SK-N-SH (cell line): ENCODE data around the gene OPCML. TPM values are rescaled to one million over a fixed set of nuclear protein-coding genes. Genes with fewer than 3 reads are reported as not detected.

ENCODE experiments used
- CTCF ChIA-PET: fragments of 300-600, 350-600 bp; formaldehyde crosslinking; extraction: SDS; loops from one replicate; lab custom pipeline; 2021; lab: Yijun Ruan, JAX
- POLR2A ChIA-PET: fragments of 350-600 bp; sonication (Branson Sonifier 250); formaldehyde crosslinking; extraction: SDS; loops from one replicate; lab custom pipeline; 2020; ENCODE audit warnings: antibody characterized with exemption, inconsistent platforms; lab: Yijun Ruan, JAX
- DNase-seq: peaks from one replicate; pipeline ENCODE4 v3.0.0; 2012
- H2AFZ ChIP-seq: fragments of 200-600 bp; sonication (generic); 2 replicates; pipeline ENCODE4 v1.8.1; 2016; ENCODE audit warnings: antibody characterized with exemption, mild to moderate bottlenecking, low read depth
- H3F3A ChIP-seq: fragments of 200-600 bp; sonication (generic); replicated peaks from 2 replicates; pipeline ENCODE3; 2016; ENCODE audit warnings: antibody characterized with exemption, mild to moderate bottlenecking; ENCODE audit not compliant: insufficient read depth
- H3K27ac ChIP-seq, 2 experiments: fragments of 200-500 bp in 1 of 2; fragments of 200-600 bp in 1 of 2; sonication (Bioruptor generic) in 1 of 2; sonication (generic), shearing (Covaris generic) in 1 of 2; 2 replicates each; pipeline versions ENCODE4 v1.5.1 to v1.6.1; 2014 to 2016; ENCODE audit warnings: low read depth in 2 of 2, inconsistent platforms in 1 of 2, low read length in 1 of 2, mild to moderate bottlenecking in 1 of 2, mixed read lengths in 1 of 2
- H3K27me3 ChIP-seq: fragments of 200-600 bp; sonication (generic), shearing (Covaris generic); 2 replicates; pipeline ENCODE4 v1.6.1; 2016; ENCODE audit warnings: mixed run types; ENCODE audit not compliant: insufficient read depth
- H3K36me3 ChIP-seq, 2 experiments: fragments of 200-500 bp in 1 of 2; fragments of 200-600 bp in 1 of 2; sonication (Bioruptor generic) in 1 of 2; sonication (generic) in 1 of 2; replicated peaks in 1 of 2; 2 replicates each; pipeline versions ENCODE3 to v1.5.1; 2014 to 2016; ENCODE audit warnings: low read length in 1 of 2, mild to moderate bottlenecking in 1 of 2; ENCODE audit not compliant: insufficient read depth in 2 of 2, control insufficient read depth in 1 of 2
- H3K4me1 ChIP-seq, 2 experiments: fragments of 200-500 bp in 1 of 2; fragments of 200-600 bp in 1 of 2; sonication (Bioruptor generic) in 1 of 2; sonication (generic), shearing (Covaris generic) in 1 of 2; 2 replicates each; pipeline versions ENCODE4 v1.5.1 to v1.6.1; 2014 to 2016; ENCODE audit warnings: low read depth in 1 of 2, low read length in 1 of 2, mixed run types in 1 of 2; ENCODE audit not compliant: insufficient read depth in 2 of 2, control insufficient read depth in 1 of 2
- H3K4me2 ChIP-seq: fragments of 200-600 bp; sonication (generic), shearing (Covaris generic); 2 replicates; pipeline ENCODE4 v1.6.1; 2017; ENCODE audit warnings: mixed run types
- H3K4me3 ChIP-seq, 2 experiments: fragments of 200-500 bp in 1 of 2; fragments of 200-600 bp in 1 of 2; sonication (Bioruptor generic) in 1 of 2; sonication (generic), shearing (Covaris generic) in 1 of 2; 2 replicates each; pipeline versions ENCODE4 v1.5.1 to v1.8.1; 2014 to 2016; ENCODE audit warnings: low read depth in 2 of 2, inconsistent platforms in 1 of 2, low read length in 1 of 2, mild to moderate bottlenecking in 1 of 2, mixed read lengths in 1 of 2, moderate library complexity in 1 of 2
- H3K79me2 ChIP-seq: fragments of 200-600 bp; sonication (generic); 2 replicates; pipeline ENCODE4 v1.8.1; 2017; ENCODE audit warnings: mild to moderate bottlenecking; ENCODE audit not compliant: insufficient read depth
- H3K9ac ChIP-seq: fragments of 200-600 bp; sonication (generic); 2 replicates; pipeline ENCODE4 v1.6.1; 2017; ENCODE audit warnings: mixed run types
- H3K9me2 ChIP-seq: fragments of 200-600 bp; sonication (generic); 2 replicates; pipeline ENCODE4 v1.6.1; 2017; ENCODE audit warnings: mixed run types
- H3K9me3 ChIP-seq: fragments of 200-600 bp; sonication (generic); 2 replicates; pipeline ENCODE4 v1.6.1; 2017; ENCODE audit warnings: mixed run types, mild to moderate bottlenecking, moderate library complexity
- H4K20me1 ChIP-seq: fragments of 200-600 bp; sonication (generic); 2 replicates; pipeline ENCODE4 v1.6.1; 2017; ENCODE audit warnings: mild to moderate bottlenecking, mixed run types; ENCODE audit not compliant: insufficient read depth
- CTCF ChIP-seq: fragments of 200-600 bp; sonication (generic); IDR thresholded peaks from 2 replicates; pipeline ENCODE4 v1.6.1; 2017; ENCODE audit warnings: antibody characterized with exemption, mild to moderate bottlenecking, moderate library complexity
- ELF1 ChIP-seq: IDR thresholded peaks from 2 replicates; pipeline ENCODE4 v1.4.0; 2012
- FOSL2 ChIP-seq: IDR thresholded peaks from 2 replicates; pipeline ENCODE4 v1.4.0; 2012; ENCODE audit warnings: low read depth, mild to moderate bottlenecking, moderate library complexity, borderline replicate concordance
- GATA2 ChIP-seq: sonication (generic); formaldehyde crosslinking; IDR thresholded peaks from 2 replicates; pipeline ENCODE4 v1.5.0; 2020; ENCODE audit warnings: mild to moderate bottlenecking, missing genetic modification reagents
- MEF2A ChIP-seq: IDR thresholded peaks from 2 replicates; pipeline ENCODE4 v1.4.0; 2012; ENCODE audit warnings: low read depth, borderline replicate concordance
- MXI1 ChIP-seq: IDR thresholded peaks from 2 replicates; pipeline ENCODE4 v1.6.1; 2012; ENCODE audit warnings: mild to moderate bottlenecking, low read depth, low read length, improper control_type of control experiment
- NFIC ChIP-seq: IDR thresholded peaks from 2 replicates; pipeline ENCODE4 v1.4.0; 2012; ENCODE audit warnings: borderline replicate concordance
- NRF1 ChIP-seq: IDR thresholded peaks from 2 replicates; pipeline ENCODE4 v1.6.1; 2012; ENCODE audit warnings: low read depth, mild to moderate bottlenecking, low read length
- PBX3 ChIP-seq: IDR thresholded peaks from 2 replicates; pipeline ENCODE4; 2012
- POLR2AphosphoS5 ChIP-seq: IDR thresholded peaks from 2 replicates; pipeline ENCODE4 v1.6.1; 2012; ENCODE audit warnings: low read depth, low read length
- RAD21 ChIP-seq: IDR thresholded peaks from 2 replicates; pipeline ENCODE4 v1.6.1; 2012; ENCODE audit warnings: mild to moderate bottlenecking, low read length
- RCOR1 ChIP-seq: fragments of 150-350 bp; IDR thresholded peaks from 2 replicates; pipeline ENCODE4 v1.6.1; 2017; ENCODE audit warnings: antibody characterized with exemption, low read length
- REST ChIP-seq: IDR thresholded peaks from 2 replicates; pipeline ENCODE4 v1.6.1; 2012; ENCODE audit warnings: mild to moderate bottlenecking, low read depth, low read length, moderate library complexity
- RFX5 ChIP-seq: IDR thresholded peaks from 2 replicates; pipeline ENCODE4 v1.6.1; 2012; ENCODE audit warnings: mild to moderate bottlenecking, improper control_type of control experiment, low read length
- RXRA ChIP-seq: IDR thresholded peaks from 2 replicates; pipeline ENCODE4 v1.4.0; 2012; ENCODE audit warnings: low read depth, mild to moderate bottlenecking, borderline replicate concordance
- SMC3 ChIP-seq: IDR thresholded peaks from 2 replicates; pipeline ENCODE4 v1.6.1; 2012; ENCODE audit warnings: low read depth, low read length, improper control_type of control experiment
- TCF12 ChIP-seq: IDR thresholded peaks from 2 replicates; pipeline ENCODE4 v1.4.0; 2012
- USF1 ChIP-seq: IDR thresholded peaks from 2 replicates; pipeline ENCODE4 v1.4.0; 2012; ENCODE audit warnings: low read depth, borderline replicate concordance
- WGBS: methylation state at CpG from one replicate; pipeline ENCODE4 v1.1.6; 2017; ENCODE audit warnings: low lambda C conversion rate; 5-methylcytosine and 5-hydroxymethylcytosine counted together
- polyA plus RNA-seq, 3 experiments: library from polyadenylated mRNA; depleted of rRNA; stranded (reverse); fragments of >200 nt; gene quantifications; 2 replicates each; pipeline ENCODE4 v1.2.3, GENCODE V29; 2012

OPCML gene
- polyA plus RNA-seq, 1 of the 3 experiments (the other 2 are of a cell fraction): not detected

- Histone ChIP-seq H3K9me3 (no peaks in the 10 kb centered on the region), H4K20me1 (no peaks in the 10 kb centered on the region), H3K27me3 (no peaks in the 10 kb centered on the region), H3K4me2 (no peak overlapping the region), H3K27ac (no peak overlapping the region), H3K9ac (no peak overlapping the region), H3K4me1 (no peaks in the 10 kb centered on the region), H3F3A (no peaks in the 10 kb centered on the region), H3K36me3 (no peaks in the 10 kb centered on the region), H3K9me2 (no peaks in the 10 kb centered on the region), H3K79me2 (no peaks in the 10 kb centered on the region), H3K4me3 (no peak overlapping the region; a peak in 1 of 4 replicates), H2AFZ (no peak overlapping the region)
- CTCF ChIA-PET: interaction anchor here (1.5 to 3.9 kb wide), 5 partner anchors 12 to 79 kb away, joined by 5 to 26 read pairs (median 8); no protein-coding TSS in a partner anchor
- WGBS: 27% methylated on average over 17 of the region's 17 CpGs
- no peak for TF ChIP-seq CTCF
- TF ChIP-seq RAD21: peak; percentile 45; the same call in 1 of the 2 replicates
- POLR2A ChIA-PET: no interaction called here
- DNase-seq: peak; percentile 34
Measured at GRCh38 chr11:133156986-133157745, 375.1 kb downstream of the OPCML start.

GRCh38 chr11:133154781-133155180 lies 377.5 kb downstream of the OPCML start:
- Histone ChIP-seq H3K9me3 (no peaks in the 10 kb centered on the region), H3F3A (no peaks in the 10 kb centered on the region), H3K9ac (no peak overlapping the region), H3K27ac (no peak overlapping the region), H3K27me3 (no peaks in the 10 kb centered on the region), H2AFZ (no peak overlapping the region), H3K4me3 (no peak overlapping the region), H4K20me1 (no peaks in the 10 kb centered on the region), H3K79me2 (no peaks in the 10 kb centered on the region), H3K9me2 (no peaks in the 10 kb centered on the region), H3K36me3 (no peaks in the 10 kb centered on the region), H3K4me1 (no peaks in the 10 kb centered on the region; a peak in 1 of 4 replicates), H3K4me2 (no peak overlapping the region)
- CTCF ChIA-PET: interaction anchor here (1.0 to 3.9 kb wide), 3 partner anchors 10 to 20 kb away, joined by 4 to 26 read pairs (median 5); no protein-coding TSS in a partner anchor
- DNase-seq: no peak
- 8% methylated on average over 4 of the region's 4 CpGs for WGBS
- TF ChIP-seq CTCF (no peak), FOSL2 (no peak), MXI1 (no peak), USF1 (no peak), PBX3 (no peak), RXRA (no peak), GATA2 (no peak), SMC3 (no peak), TCF12 (no peak), MEF2A (no peak), REST (no peak), NFIC (no peak), POLR2AphosphoS5 (no peak), RCOR1 (no peak), RFX5 (no peak), NRF1 (no peak), ELF1 (no peak)
- POLR2A ChIA-PET: no interaction called here
